Activated T-cell treated with anti-CD3 and anti-CD28 coated beads, Interleukin-2, amount 50 U/mL, for 24 hours (primary cell): ENCODE results near the gene SPDEF.

Experiments
- DNase-seq: peaks from one replicate; pipeline ENCODE4 v3.0.0-alpha.2; 2020
- H3K27ac Mint-ChIP-seq: 2 replicates; pipeline ENCODE4 v1.8.0; 2020; ENCODE audit warnings: mild to moderate bottlenecking, mixed read lengths
- H3K27me3 Mint-ChIP-seq: 2 replicates; pipeline ENCODE4 v1.8.0; 2020; ENCODE audit warnings: mixed read lengths
- H3K36me3 Mint-ChIP-seq: 2 replicates; pipeline ENCODE4 v1.8.0; 2020; ENCODE audit warnings: low read depth, mixed read lengths
- H3K4me1 Mint-ChIP-seq: 2 replicates; pipeline ENCODE4 v1.8.0; 2020; ENCODE audit warnings: low read depth, mixed read lengths
- H3K4me3 Mint-ChIP-seq: 2 replicates; pipeline ENCODE4 v1.8.0; 2020; ENCODE audit warnings: mild to moderate bottlenecking, moderate library complexity, mixed read lengths
- H3K9me3 Mint-ChIP-seq: 2 replicates; pipeline ENCODE4 v1.8.0; 2020; ENCODE audit warnings: mixed read lengths

Gene SPDEF

DNA sequence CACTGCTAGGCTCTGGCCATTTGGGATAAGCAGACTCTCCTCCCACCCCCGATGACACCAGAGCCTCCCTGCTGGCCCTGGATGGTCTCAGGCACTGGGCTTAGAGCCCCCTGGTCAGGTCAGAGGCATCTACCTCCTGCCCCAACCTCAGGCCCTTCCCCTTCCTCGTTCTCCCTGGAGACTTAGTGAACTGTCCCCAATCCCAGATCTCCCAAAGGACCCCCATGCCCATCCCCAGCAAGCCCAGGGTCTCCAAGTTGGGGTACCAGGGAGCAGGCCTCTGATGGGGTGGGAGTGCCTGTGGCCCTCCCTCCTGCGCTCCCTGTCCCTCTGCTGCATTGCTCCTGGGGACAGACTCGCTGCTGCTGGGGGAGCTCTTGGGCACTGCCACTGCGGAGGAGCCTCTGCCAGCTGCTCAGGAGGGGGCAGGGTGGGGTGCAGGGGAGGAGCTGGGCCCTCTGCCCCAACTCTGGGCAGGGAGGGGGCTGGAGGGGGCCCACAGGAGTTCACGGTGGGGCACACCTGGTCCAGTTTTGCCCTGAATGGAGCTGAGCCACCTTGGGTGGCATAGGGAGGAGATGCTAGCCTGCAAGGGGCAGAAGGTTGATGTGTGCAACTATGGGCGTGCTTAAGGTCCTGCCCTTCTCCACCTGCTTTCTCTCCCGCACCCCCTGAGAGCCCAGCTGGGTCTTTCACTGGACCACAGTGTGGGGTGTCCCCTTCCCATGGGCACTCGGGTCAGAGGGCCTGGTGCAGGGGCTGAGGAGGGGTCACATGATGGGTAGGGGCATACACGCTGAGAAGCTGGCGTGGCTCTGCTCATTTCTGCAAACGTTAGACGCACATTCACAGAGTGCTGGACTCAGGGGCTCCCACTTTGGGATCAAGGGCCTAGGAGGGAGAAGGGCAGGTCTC lies 40.4 kb downstream of the SPDEF start:
- Mint-ChIP-seq H3K27ac (no peak overlapping the region), H3K4me1 (no peaks in the 10 kb centered on the region), H3K27me3 (no peaks in the 10 kb centered on the region), H3K36me3 (no peaks in the 10 kb centered on the region), H3K9me3 (no peaks in the 10 kb centered on the region), H3K4me3 (no peak overlapping the region)
- DNase-seq = no peak

- DNase-seq = no peak
- Mint-ChIP-seq H3K4me3 (no peak overlapping the region), H3K9me3 (no peaks in the 10 kb centered on the region), H3K27ac (no peak overlapping the region), H3K4me1 (no peaks in the 10 kb centered on the region), H3K36me3 (no peaks in the 10 kb centered on the region), H3K27me3 (no peaks in the 10 kb centered on the region)
Measured at GRCh38 chr6:34514593-34515472, 41.3 kb downstream of the SPDEF start.

DNA sequence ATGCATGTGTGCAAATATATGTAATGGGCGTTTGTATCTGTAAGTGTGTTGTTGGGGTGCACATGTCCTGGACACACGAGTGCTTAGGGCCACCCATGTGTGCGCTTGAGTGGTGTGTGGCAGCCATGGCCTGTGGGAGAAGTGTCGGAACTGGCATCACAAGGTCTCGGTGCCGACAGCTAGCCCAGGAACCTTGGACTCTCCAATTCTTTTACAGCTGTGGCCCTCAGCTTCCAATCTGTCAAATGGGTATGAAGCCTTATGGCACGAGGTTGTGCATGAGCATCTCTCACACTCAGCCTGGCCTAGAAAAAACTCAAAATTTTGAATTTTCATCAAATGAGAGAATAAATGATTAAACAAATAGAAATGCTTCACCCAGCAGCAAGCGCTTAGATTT lies 42.0 kb downstream of the SPDEF start:
- no peak for DNase-seq
- Mint-ChIP-seq H3K4me1 (no peaks in the 10 kb centered on the region), H3K4me3 (no peak overlapping the region), H3K9me3 (no peaks in the 10 kb centered on the region), H3K27ac (no peak overlapping the region), H3K36me3 (no peaks in the 10 kb centered on the region), H3K27me3 (no peaks in the 10 kb centered on the region)

- H3K27me3 Mint-ChIP-seq = no peaks in the 10 kb centered on the region
- no peak for DNase-seq
- no peaks in the 10 kb centered on the region for H3K36me3 Mint-ChIP-seq
- no peaks in the 10 kb centered on the region for H3K9me3 Mint-ChIP-seq
- no peak overlapping the region for H3K4me3 Mint-ChIP-seq
- H3K4me1 Mint-ChIP-seq = no peaks in the 10 kb centered on the region
- H3K27ac Mint-ChIP-seq = no peak overlapping the region
Measured at GRCh38 chr6:34513646-34514045, 42.5 kb downstream of the SPDEF start.

DNA sequence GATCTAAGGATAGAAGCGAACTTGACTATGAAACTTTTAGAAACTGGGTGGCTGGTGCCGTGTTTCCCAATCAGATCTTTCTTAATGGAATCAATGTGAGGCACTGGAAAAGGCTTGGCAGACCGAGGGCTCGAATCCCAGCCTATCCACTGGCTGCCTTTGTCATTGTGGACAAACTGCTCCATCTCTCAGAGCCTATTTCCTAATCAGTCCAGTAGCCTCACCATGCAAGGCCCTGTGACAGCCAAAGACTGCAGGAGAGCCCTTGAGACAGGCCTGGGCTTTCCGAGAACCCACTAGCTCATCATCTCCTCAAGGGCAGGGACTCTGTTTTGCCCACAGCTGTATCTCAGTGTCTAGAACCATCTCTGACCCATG lies 43.4 kb downstream of the SPDEF start:
- H3K4me3 Mint-ChIP-seq = no peak overlapping the region
- no peaks in the 10 kb centered on the region for H3K27me3 Mint-ChIP-seq
- peak overlapping the region; percentile 44 for H3K27ac Mint-ChIP-seq
- no peak for DNase-seq
- no peaks in the 10 kb centered on the region for H3K4me1 Mint-ChIP-seq
- H3K36me3 Mint-ChIP-seq = no peaks in the 10 kb centered on the region
- H3K9me3 Mint-ChIP-seq = no peaks in the 10 kb centered on the region

DNA sequence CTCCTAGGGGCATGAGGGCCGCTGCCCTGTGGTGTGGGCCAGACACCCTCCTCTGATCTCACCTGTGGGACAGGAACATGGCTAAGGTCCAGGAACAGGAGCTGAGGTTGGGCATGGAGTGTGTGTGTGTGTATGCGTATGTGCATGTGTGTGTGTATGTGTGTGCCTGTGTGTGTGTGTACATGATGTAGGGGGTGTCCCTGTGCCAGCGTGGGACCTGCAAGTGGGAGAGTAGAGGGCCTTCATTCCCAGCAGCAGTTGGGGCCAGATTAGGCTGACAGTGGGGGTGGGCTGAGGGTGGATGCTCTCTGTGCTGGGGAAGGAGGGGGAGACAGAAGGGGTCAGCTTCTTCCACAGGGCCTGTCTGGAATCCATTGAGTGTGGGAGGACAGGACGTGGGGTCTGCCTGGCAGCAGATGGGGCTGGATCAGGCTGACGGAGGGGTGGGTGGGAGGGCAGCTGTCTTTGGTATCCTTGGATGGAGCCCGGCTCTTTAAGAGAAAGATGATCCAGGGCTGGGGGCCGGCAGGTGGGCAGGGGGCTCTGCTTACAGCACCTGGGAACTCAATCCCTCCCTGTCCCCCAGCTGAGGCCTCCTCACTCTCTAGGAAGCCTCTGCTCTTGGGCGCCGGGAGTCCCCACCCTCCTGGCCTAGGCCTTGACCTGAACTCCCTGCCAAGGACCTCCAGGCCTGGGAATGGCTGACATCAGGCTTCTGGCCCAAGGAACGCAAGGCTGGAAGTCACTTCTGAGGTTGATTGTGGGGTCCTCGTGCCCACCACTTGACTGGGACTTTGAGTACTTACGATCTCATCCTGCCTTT lies 44.0 kb downstream of the SPDEF start:
- Mint-ChIP-seq H3K27ac (peak overlapping the region; percentile 44), H3K4me1 (no peaks in the 10 kb centered on the region)

DNA sequence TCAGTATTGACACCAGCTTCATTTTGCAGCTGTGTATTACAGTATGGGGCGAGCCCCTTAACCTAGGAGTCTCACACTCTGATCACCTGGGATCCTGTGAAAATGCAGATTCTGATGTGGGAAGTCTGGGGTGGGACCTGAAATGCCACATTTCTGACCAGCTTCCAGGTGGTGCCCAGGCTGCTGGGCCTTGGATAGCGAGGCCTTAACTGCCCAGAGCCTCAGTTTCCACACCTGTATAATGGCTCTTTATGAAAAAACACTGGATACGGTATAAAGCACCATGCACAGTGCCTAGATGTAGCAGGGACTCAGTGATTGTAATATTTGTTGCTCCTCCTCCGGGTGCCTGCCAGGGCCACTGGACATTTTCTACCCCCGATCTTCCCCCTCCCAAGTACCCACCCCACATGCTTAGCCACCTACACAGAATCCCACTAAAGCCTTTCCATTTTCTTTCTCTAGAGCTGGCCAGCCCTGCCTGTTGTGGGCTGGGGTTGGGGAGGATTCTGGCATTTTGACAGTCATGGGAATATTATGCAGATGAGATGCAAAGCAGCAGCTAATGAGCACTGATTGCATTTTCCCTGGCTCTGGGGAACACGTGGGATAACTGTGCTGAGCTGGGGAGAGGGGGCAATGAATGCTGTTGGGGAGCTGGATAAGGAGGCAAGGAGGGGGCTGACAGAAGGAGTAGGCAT lies 44.8 kb downstream of the SPDEF start:
- no peak for DNase-seq
- Mint-ChIP-seq H3K36me3 (no peaks in the 10 kb centered on the region), H3K9me3 (no peaks in the 10 kb centered on the region), H3K27me3 (no peaks in the 10 kb centered on the region), H3K4me1 (no peaks in the 10 kb centered on the region), H3K4me3 (no peak overlapping the region), H3K27ac (no peak overlapping the region)

More for the DNA sequence above, 44.0 kb downstream of the SPDEF start:
- no peaks in the 10 kb centered on the region for H3K9me3 Mint-ChIP-seq
- H3K4me3 Mint-ChIP-seq = no peak overlapping the region
- H3K36me3 Mint-ChIP-seq = no peaks in the 10 kb centered on the region
- H3K27me3 Mint-ChIP-seq = no peaks in the 10 kb centered on the region
- no peak for DNase-seq

GRCh38 chr6:34510299-34510698 lies 45.8 kb downstream of the SPDEF start:
- Mint-ChIP-seq H3K36me3 (no peaks in the 10 kb centered on the region), H3K27ac (no peak overlapping the region), H3K27me3 (no peaks in the 10 kb centered on the region), H3K4me1 (no peaks in the 10 kb centered on the region), H3K4me3 (no peak overlapping the region), H3K9me3 (no peaks in the 10 kb centered on the region)
- no peak for DNase-seq

DNA sequence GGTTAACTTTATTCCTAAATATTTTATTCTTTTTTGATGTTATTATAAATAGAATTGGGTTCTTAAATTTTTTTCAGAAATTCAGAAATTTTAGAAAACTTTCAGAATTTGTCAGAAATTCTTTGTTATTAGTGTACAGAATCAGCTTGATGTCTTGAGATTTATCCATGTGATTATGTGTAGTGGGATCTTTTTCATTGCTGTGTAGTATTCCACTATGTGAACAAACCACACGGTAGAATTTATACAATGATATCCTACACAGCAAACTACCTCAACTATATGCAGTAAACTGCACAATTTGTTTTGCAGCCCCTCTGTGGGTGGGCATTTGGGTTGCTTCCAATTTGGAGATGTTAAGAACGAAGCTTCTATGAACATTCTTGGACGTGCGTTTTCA lies 46.3 kb downstream of the SPDEF start:
- no peaks in the 10 kb centered on the region for H3K36me3 Mint-ChIP-seq

GRCh38 chr6:34508425-34508824 lies 47.7 kb downstream of the SPDEF start:
- H3K27ac Mint-ChIP-seq = no peak overlapping the region
- H3K4me1 Mint-ChIP-seq = no peaks in the 10 kb centered on the region
- H3K36me3 Mint-ChIP-seq = no peaks in the 10 kb centered on the region
- H3K4me3 Mint-ChIP-seq = no peak overlapping the region
- DNase-seq = no peak
- H3K9me3 Mint-ChIP-seq = no peaks in the 10 kb centered on the region
- H3K27me3 Mint-ChIP-seq = no peaks in the 10 kb centered on the region

More for the DNA sequence above, 46.3 kb downstream of the SPDEF start:
- Mint-ChIP-seq H3K4me3 (no peak overlapping the region), H3K27me3 (no peaks in the 10 kb centered on the region), H3K4me1 (no peaks in the 10 kb centered on the region), H3K27ac (no peak overlapping the region), H3K9me3 (no peaks in the 10 kb centered on the region)
- no peak for DNase-seq

DNA sequence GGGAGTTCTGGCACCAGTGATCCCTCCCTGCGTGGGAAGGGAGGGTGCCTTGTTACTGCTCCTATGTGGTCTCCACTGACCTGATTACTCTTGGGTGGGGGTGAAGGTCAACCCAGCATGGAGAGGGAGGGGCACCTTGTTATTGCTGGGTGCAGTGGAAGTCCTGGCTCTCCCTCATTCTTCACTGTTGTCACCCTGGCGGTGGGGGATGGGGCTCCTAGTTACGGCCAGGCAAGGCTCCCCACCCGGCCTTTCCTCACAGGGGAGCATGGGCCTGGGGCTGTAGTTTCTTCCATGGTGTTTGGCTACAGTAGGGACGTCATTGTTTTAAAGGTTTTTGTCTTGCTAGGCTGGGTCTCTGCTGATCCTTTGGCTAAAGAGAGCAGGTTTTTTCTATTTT lies 49.4 kb downstream of the SPDEF start:
- no peaks in the 10 kb centered on the region for H3K36me3 Mint-ChIP-seq
- no peaks in the 10 kb centered on the region for H3K9me3 Mint-ChIP-seq
- no peaks in the 10 kb centered on the region for H3K27me3 Mint-ChIP-seq
- H3K4me1 Mint-ChIP-seq = no peaks in the 10 kb centered on the region
- DNase-seq = no peak
- H3K4me3 Mint-ChIP-seq = no peak overlapping the region
- H3K27ac Mint-ChIP-seq = no peak overlapping the region

DNA sequence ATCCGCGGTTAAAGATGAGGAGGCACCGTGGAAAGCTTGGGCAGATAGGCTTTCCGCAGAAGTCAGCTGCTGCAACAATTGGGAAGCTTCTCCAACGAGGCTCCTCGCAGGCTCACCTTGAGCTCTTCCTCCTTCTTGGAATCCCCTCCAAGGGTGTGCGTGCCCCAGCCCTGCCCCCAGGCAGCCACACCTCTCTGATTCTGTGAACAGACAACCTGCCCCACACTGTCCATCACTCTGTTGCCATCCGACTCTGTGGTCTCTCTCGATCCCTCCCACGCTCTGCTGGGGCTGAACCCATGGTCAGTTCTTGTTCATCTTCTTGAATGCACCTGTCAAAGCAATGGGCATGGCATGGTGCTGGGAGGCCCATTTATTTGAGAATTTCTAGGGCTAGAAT lies 58.7 kb downstream of the SPDEF start:
- Mint-ChIP-seq H3K27me3 (no peaks in the 10 kb centered on the region), H3K27ac (no peak overlapping the region), H3K4me3 (no peak overlapping the region), H3K36me3 (no peaks in the 10 kb centered on the region), H3K4me1 (no peaks in the 10 kb centered on the region), H3K9me3 (no peaks in the 10 kb centered on the region)
- no peak for DNase-seq

GRCh38 chr6:34496103-34496685 lies 59.9 kb downstream of the SPDEF start:
- Mint-ChIP-seq H3K4me1 (no peaks in the 10 kb centered on the region), H3K27ac (no peak overlapping the region), H3K9me3 (no peaks in the 10 kb centered on the region), H3K27me3 (no peaks in the 10 kb centered on the region), H3K36me3 (no peaks in the 10 kb centered on the region), H3K4me3 (no peak overlapping the region)
- no peak for DNase-seq

- no peaks in the 10 kb centered on the region for H3K27me3 Mint-ChIP-seq
- no peaks in the 10 kb centered on the region for H3K36me3 Mint-ChIP-seq
- H3K27ac Mint-ChIP-seq = no peak overlapping the region
- no peaks in the 10 kb centered on the region for H3K9me3 Mint-ChIP-seq
- no peak for DNase-seq
- no peaks in the 10 kb centered on the region for H3K4me1 Mint-ChIP-seq
- H3K4me3 Mint-ChIP-seq = no peak overlapping the region
Measured at GRCh38 chr6:34494973-34495372, 61.2 kb downstream of the SPDEF start.
